ENCODE data around the gene SERP1. TPM values are rescaled to one million over a fixed set of nuclear protein-coding genes. Genes with fewer than 3 reads are reported as not detected.

SERP1 gene
- total RNA-seq, 2 donors from 2014 or later: 104 to 148 TPM

DNA sequence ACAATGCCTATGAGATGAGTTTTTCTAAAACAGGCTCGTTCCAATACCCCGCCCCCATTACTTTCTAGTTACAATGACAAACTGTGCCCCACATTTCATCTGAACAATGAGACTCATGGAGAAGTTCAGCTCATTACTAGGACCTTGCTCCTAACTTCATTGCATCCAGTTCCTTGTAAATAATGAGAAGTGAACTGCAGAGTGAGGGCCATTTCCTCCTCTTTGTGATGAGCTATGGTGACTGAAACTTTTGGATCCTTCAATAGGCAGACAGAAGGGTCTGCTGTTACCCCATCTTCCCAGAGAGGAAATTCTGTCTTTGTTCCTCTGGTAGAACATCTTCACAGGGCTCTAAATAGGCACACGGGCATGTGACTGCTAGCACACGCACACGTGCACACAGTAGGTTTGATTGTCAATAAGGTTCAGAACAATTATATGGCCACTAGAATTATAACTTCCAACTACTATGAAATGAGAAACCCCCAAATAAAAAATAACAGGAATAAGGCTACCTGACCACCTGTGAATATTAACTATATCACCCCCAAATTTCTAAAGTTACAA is 51.8 kb downstream of the SERP1 start:
- H3K27ac Mint-ChIP-seq: no peak overlapping the region
- DNase-seq (ENCODE audit: low spot score) (no peak), ATAC-seq (no peak)
- peaks cover 0 to 2% of the 10 kb centered on the region in 2 donors for H3K27me3 Mint-ChIP-seq
- H3K4me1 Mint-ChIP-seq (ENCODE audit: low read depth in 2 of 2): no peaks in the 10 kb centered on the region
- no peak overlapping the region for H3K4me3 Mint-ChIP-seq
- H3K36me3 Mint-ChIP-seq: no peaks in the 10 kb centered on the region
- H3K9me3 Mint-ChIP-seq: no peaks in the 10 kb centered on the region

Other genes starting within 250 kb of the SERP1 start
- gene TSC22D2, start 138.2 kb downstream of the SERP1 start, total RNA-seq: 10 to 100 TPM; 18.7 to 23.7 TPM
- gene EIF2A, start 291 bp upstream of the SERP1 start, total RNA-seq: 100 to 1,000 TPM in 1 of 2 donors, 10 to 100 TPM in 1; 98.0 to 114 TPM
- gene SELENOT, start 56.8 kb upstream of the SERP1 start, total RNA-seq: 100 to 1,000 TPM in 1 of 2 donors, 10 to 100 TPM in 1; 72.4 to 147 TPM
- under 1 TPM in 1 of 2 donors, not detected in 1; 0.33 TPM for gene ERICH6, start 157.4 kb upstream of the SERP1 start, total RNA-seq
- gene SIAH2, start 216.7 kb upstream of the SERP1 start, total RNA-seq: 10 to 100 TPM; 34.9 to 41.4 TPM

All from natural killer cell treated with Interleukin-12 subunit alpha and Interleukin-12 subunit beta and Interleukin-15 and Interleukin-18, amount 100 ng/mL, for 72 hours (primary cell).